DOHH2 (cell line): ENCODE measurements around the gene GATA6.

ENCODE experiments used
- H3F3A ChIP-seq: fragments of 200-600 bp; sonication (generic), shearing (Covaris generic); 2 replicates; pipeline ENCODE4 v1.6.0; 2016; ENCODE audit warnings: antibody characterized with exemption, mild to moderate bottlenecking; ENCODE audit not compliant: control insufficient read depth, insufficient read depth
- H3K27ac ChIP-seq: fragments of 200-600 bp; sonication (generic); 2 replicates; pipeline ENCODE4 v1.5.1; 2014; ENCODE audit warnings: low read depth, mild to moderate bottlenecking, low read length, moderate library complexity
- H3K27me3 ChIP-seq: fragments of 200-600 bp; sonication (generic); 2 replicates; pipeline ENCODE4 v1.6.1; 2014; ENCODE audit warnings: mild to moderate bottlenecking, low read length, mixed read lengths; ENCODE audit not compliant: control insufficient read depth
- H3K36me3 ChIP-seq: fragments of 200-600 bp; sonication (generic); 2 replicates; pipeline ENCODE4 v1.6.1; 2014; ENCODE audit warnings: mild to moderate bottlenecking, low read length, moderate library complexity, mixed read lengths; ENCODE audit not compliant: control insufficient read depth
- H3K4me1 ChIP-seq: fragments of 200-600 bp; sonication (generic); 2 replicates; pipeline ENCODE4 v1.6.1; 2014; ENCODE audit warnings: mild to moderate bottlenecking, low read length, mixed read lengths; ENCODE audit not compliant: control insufficient read depth
- H3K4me2 ChIP-seq: fragments of 200-600 bp; sonication (generic); 2 replicates; pipeline ENCODE4 v1.6.0; 2014; ENCODE audit warnings: mild to moderate bottlenecking, low read length, moderate library complexity
- H3K4me3 ChIP-seq: fragments of 200-600 bp; sonication (generic); 2 replicates; pipeline ENCODE4 v1.5.1; 2014; ENCODE audit warnings: mild to moderate bottlenecking, low read length, mixed read lengths
- H3K79me2 ChIP-seq: fragments of 200-600 bp; sonication (generic); 2 replicates; pipeline ENCODE4 v1.6.1; 2014; ENCODE audit warnings: mild to moderate bottlenecking, low read length, mixed read lengths; ENCODE audit not compliant: control insufficient read depth
- H3K9me2 ChIP-seq: fragments of 200-600 bp; sonication (generic); replicated peaks from 2 replicates; pipeline ENCODE4 v1.6.1; 2014; ENCODE audit warnings: mild to moderate bottlenecking, low read length, mixed read lengths; ENCODE audit not compliant: control insufficient read depth
- H3K9me3 ChIP-seq: fragments of 200-600 bp; sonication (generic); 2 replicates; pipeline ENCODE4 v1.6.1; 2014; ENCODE audit warnings: antibody characterized with exemption, low read length, mixed read lengths; ENCODE audit not compliant: control insufficient read depth, insufficient read depth
- H4K20me1 ChIP-seq: fragments of 200-600 bp; sonication (generic); 2 replicates; pipeline ENCODE4 v1.6.0; 2014; ENCODE audit warnings: low read depth, mild to moderate bottlenecking, antibody characterized with exemption, low read length, moderate library complexity; ENCODE audit not compliant: control insufficient read depth, insufficient read depth
- EZH2phosphoT487 ChIP-seq: fragments of 200-600 bp; sonication (generic); IDR thresholded peaks from 2 replicates; pipeline ENCODE4 v1.6.1; 2017; ENCODE audit warnings: borderline replicate concordance, mild to moderate bottlenecking, antibody characterized with exemption, low read length, moderate library complexity, mixed read lengths
- TF ChIP-seq, protein P1 (sequence below): fragments of 200-600 bp; sonication (generic); IDR thresholded peaks from one replicate; pipeline ENCODE4 v1.5.1; 2014; ENCODE audit warnings: antibody characterized with exemption, mild to moderate bottlenecking, low read depth, low read length; ENCODE audit not compliant: poor library complexity, severe bottlenecking

Gene GATA6

DNA sequence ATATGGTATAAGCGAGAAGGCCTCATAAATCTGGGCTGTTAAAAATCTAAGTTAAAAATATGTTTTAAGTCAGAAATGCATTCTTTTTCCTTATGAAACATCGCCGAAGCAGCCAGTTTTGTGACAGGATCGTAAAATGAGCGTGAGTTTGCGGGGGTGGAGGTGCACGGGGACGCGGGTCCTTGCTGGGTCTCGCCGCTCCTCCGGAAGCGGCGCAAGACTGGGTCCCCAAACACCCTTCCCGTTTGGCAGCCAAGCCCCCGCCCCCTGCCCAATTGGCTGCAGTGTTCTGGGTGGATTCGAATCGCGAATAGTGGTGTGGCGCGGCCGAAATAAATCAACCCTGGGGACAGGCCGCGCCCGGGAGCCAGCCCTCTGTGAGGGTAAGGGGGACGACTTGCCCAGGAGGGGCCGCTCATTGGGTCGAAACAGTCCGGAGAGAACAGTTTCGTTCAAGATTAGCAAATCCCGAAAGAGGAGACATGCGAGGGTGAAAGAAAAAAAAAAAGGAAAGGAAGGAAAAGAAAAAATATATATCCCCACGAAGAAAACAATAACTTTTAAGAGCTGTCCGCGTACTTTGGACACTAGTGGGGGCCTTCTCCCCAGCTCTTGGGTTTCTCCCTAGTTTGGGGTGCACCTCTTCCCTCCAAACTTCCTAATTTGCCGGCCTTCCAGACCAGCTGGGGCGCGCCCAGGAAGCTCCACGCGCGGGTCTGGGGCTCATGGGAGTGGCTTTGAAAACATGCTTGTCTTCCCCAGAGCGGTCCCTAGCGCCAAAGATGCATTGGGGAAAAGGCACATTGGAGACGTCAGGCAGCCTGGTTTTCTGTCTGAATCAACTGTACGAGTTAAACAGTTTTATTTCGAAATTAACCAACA lies 3.1 kb upstream of the GATA6 start:
- Histone ChIP-seq H3K4me3 (no peak overlapping the region), H3K27ac (no peak overlapping the region), H3F3A (no peaks in the 10 kb centered on the region), H3K79me2 (no peaks in the 10 kb centered on the region), H3K9me3 (peaks cover 17% of the 10 kb centered on the region; the same call in 1 of the 2 replicates), H3K4me1 (no peaks in the 10 kb centered on the region), H4K20me1 (no peaks in the 10 kb centered on the region), H3K9me2 (no peaks in the 10 kb centered on the region), H3K36me3 (no peaks in the 10 kb centered on the region), H3K4me2 (no peak overlapping the region), H3K27me3 (no peaks in the 10 kb centered on the region)
- TF ChIP-seq EZH2phosphoT487, result no peak
- TF ChIP-seq, protein P1, sequence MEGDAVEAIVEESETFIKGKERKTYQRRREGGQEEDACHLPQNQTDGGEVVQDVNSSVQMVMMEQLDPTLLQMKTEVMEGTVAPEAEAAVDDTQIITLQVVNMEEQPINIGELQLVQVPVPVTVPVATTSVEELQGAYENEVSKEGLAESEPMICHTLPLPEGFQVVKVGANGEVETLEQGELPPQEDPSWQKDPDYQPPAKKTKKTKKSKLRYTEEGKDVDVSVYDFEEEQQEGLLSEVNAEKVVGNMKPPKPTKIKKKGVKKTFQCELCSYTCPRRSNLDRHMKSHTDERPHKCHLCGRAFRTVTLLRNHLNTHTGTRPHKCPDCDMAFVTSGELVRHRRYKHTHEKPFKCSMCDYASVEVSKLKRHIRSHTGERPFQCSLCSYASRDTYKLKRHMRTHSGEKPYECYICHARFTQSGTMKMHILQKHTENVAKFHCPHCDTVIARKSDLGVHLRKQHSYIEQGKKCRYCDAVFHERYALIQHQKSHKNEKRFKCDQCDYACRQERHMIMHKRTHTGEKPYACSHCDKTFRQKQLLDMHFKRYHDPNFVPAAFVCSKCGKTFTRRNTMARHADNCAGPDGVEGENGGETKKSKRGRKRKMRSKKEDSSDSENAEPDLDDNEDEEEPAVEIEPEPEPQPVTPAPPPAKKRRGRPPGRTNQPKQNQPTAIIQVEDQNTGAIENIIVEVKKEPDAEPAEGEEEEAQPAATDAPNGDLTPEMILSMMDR, result no peak

DNA sequence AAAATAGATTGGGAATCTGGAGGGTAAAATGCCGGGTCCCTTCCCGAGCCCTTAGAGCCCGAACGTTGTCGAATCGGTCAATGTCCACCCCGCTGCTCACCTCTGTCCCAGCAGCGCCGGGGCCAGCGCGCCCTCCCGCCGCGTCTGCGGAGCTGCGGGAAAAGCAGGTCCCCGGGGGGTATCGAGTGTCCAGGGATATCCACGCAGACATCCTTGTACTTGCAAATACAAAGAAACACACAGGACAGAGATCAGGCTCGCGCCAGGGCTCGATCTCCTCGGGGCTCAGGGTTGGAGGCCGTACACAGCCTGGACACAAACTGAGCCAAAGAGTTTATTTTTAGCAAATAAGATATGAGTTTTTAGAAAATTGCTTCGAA lies 2.3 kb upstream of the GATA6 start:
- Histone ChIP-seq H3K27ac (no peak overlapping the region), H3K9me3 (peaks cover 17% of the 10 kb centered on the region; the same call in 1 of the 2 replicates), H3K9me2 (no peaks in the 10 kb centered on the region), H3K4me3 (no peak overlapping the region), H3K79me2 (no peaks in the 10 kb centered on the region), H3K36me3 (no peaks in the 10 kb centered on the region), H4K20me1 (no peaks in the 10 kb centered on the region), H3K4me2 (no peak overlapping the region), H3K27me3 (no peaks in the 10 kb centered on the region), H3K4me1 (no peaks in the 10 kb centered on the region), H3F3A (no peaks in the 10 kb centered on the region)
- TF ChIP-seq, protein P1, result no peak
- TF ChIP-seq EZH2phosphoT487, result no peak

DNA sequence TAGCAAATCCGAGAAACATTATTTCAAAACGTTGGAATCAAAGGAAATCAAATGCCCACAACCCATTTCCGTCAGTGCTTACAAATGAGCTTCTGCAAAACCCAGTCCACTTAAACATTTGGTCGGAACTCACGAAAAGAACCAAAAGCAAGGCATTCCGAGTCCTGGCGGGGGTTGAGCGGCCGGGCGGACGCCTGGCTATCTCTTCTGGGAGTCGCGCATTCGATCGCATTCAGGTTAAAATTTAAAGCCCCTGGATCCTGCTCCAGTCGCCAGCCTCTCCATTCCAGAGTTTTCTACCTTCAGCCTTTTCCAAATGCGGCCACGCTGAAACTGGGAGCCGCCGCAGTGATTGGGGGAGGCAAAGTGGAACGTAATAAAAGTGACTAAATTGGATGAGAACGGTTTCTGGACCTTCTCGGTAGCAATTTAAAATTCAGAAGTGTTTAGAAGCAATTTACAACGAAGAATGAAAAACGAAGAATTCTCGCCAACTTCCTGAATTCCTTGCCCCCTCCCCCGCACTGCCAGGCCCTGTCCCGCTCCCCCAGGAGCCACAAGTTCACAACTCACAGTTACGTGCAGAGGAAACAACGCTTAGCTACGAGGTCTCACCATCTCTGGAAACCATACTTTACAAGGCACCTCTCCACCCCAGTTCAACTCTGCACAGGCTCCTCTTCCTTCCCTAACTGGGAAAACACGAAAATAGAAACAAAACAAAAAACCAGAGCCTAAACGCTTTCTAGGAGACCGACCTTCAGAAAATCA lies 1.7 kb upstream of the GATA6 start:
- Histone ChIP-seq H3K27me3 (no peaks in the 10 kb centered on the region), H3K4me1 (no peaks in the 10 kb centered on the region), H3K36me3 (no peaks in the 10 kb centered on the region), H4K20me1 (no peaks in the 10 kb centered on the region), H3K4me3 (no peak overlapping the region), H3K9me2 (no peaks in the 10 kb centered on the region), H3K4me2 (no peak overlapping the region), H3F3A (no peaks in the 10 kb centered on the region), H3K9me3 (peaks cover 17% of the 10 kb centered on the region; the same call in 1 of the 2 replicates), H3K27ac (no peak overlapping the region), H3K79me2 (no peaks in the 10 kb centered on the region)
- TF ChIP-seq EZH2phosphoT487, result no peak
- TF ChIP-seq, protein P1, result no peak
